Brain pericyte (primary cell): ENCODE results near the gene SHISAL2A.

Experiments
- DNase-seq: peaks from one replicate; pipeline ENCODE4 v3.0.0-alpha.2; 2012; ENCODE audit warnings: low read depth, low spot score

SHISAL2A gene

DNA sequence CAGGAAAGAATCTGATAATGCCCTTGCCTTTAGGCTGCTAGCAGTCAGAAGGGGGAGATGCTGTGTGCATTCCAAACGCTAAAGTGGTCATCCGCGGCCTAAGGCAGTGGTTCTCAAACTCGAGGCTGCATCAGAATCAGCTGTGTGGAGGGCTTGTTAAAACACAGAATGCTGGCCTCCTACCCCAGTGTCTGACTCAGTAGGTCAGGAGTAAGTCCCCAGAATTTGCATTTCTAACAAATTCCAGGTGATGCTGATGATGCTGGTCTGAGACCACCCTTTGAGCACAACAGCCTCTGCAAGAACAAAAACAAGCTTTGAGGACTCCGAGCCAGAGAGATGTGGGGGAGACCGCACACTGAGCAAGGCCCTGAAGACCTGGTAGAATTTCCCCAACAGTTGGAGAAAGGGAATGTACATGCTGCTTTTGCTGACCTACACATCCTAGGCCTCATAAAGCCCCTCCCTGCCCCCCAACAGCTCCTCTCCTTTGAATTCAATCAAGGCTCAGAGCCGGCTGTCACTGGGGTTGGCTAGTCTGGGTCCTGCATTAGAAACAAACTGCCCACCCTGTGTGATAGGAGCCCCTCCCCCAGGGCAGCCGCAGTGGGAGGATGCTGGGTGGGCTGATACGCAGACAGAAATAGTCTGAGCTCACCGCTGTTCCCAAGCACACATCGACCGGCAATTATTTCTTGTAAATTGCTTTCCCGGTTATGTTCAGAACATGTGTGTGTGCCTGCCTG is 27.1 kb downstream of the SHISAL2A start:
- no peak for DNase-seq

DNA sequence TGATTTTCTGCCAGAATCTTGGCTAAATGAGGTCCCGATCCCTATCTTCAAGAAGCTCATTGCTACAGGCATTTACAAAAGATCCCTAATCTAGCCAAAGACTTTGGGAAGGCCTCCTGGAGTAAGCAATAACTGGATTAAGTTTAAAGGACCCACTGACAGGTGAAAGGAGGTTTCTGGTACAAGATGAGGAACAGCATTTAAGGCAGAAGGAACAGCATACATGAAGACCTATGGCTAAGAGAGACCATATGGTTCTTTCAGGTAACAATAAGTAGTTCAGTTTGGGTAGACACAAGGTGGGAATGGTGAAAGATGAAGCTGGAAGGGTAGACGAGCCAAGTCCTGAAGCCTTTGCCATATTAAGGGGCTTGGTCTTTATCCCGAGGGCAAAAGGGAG is 27.8 kb downstream of the SHISAL2A start:
- DNase-seq = no peak

DNA sequence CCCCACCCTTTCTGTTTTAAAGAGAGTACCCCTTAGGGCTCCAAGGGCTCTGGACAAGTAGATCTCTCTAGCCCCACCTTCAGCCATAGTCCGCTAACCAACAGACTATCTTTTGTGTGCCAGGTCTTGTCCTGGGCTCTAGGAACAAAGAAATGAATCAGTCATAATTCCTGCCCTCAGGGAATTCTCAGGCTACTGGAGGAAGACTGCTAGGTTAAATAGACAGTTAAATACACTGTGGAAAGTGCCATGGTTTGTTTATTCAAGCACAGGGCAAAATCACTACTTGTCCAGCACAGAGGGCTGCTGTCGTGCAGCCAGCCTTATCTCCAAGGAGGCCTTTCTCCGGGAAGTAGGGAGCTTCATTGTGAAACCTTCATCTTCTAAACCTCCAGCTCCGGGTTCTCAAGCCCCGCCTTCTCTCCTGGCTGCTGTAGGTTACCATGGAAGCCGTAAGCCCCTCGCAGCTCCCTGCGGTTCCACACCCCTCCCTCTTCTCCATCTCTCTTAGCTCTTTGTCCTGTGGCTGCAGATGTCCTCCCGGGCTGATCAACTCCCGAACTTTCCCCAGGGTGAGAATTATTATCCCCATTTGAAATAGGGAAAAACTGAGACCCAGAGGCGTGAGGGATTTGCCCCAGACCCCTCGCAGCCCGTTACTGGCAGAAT is 29.8 kb downstream of the SHISAL2A start:
- no peak for DNase-seq

DNA sequence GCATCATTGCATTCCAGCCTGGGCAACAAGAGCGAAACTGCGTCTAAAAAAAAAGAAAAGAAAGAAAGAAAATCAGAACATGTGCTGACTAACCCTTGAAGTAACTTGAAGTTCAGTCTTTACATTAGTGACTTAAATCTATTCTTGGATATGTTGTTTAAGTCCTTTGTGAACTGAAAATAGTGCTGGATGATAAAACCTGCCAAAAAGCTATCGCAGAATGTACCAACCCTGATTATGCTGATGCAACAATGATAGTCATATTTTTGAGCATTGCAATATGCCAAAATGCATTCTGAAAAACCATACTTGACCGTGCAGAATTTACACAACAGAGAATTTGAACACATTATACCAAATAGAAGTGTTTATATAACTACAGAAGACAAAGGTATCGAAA is 30.7 kb downstream of the SHISAL2A start:
- DNase-seq = no peak

DNA sequence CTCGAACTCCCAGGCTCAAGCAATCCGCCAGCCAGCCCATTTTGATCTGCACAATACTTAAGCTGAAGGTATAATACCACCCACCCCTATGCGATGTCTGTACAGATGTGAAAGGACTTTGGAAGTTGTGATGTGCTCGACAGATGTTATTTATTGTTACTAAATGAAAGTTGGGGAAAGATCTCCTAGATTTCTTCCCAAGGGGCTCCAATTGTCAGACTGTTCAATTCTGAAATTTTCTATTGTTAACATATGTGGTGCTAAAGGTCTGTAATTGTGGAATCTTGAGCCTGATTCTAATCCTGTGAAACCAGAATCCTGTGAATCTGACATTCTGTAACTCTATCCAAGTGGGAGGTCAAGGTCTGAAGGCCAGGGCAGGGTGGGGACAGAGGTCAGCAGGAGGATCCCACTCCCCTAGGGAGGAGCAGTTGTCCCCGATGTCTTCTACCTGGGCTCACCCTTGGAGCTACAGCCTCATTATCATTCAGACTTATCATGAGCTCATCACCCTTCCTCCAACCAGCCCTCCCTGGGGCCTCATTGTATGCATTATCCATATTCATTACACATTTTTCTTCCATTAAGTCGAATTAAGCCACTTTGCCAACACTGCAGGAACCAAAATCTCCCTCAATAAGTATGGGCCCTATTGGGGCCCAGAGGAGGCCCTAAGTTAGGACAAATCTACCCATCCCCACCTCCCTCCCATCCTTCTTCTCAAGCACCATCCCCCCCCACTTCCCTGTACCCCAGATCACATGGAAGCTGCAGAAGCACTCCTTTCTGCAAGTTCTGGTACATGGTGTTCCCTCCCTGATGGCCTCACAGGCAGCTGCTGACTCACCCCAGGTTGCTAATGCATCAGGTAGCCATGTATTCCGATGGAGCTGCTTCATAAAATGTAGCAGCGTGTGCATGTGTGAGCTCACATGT is 32.3 kb downstream of the SHISAL2A start:
- DNase-seq = no peak

DNA sequence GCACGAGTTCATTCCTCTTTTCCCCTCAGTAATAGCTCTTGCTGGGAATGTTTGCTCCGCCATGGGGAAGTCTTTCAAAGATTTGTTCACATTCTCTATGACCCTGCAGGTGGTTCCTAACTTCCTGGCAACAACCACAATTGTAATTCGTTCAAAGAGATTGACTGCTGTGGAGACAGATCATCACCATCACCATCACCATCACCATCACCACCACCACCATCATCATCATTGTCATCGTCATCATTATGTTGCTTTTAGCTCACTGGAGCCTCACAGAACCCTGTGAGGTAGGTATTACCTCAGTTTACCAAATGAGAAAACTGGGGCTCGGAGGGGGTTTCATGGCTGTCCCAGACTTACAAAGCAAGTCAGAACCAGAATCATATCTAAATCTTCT is 34.3 kb downstream of the SHISAL2A start:
- DNase-seq = no peak

DNA sequence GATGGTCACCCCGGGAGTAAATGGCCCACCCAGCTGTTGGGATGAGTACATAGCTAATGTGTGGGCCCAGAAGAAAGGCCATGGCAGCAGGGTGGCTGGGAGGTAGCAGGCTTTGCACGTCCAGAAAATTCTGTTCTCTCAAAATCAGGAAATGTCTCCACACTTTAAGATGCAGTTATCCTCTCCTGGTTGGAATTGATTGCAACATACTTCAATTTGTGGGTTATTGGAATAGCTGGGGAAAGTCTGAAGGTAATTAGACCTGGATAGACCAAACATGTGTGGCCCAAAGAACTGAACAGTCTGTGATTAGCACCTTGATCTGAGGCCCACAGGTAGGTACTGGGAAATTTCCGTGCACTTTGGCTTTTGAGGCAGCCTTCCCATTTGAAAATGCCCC is 35.0 kb downstream of the SHISAL2A start:
- DNase-seq = no peak

DNA sequence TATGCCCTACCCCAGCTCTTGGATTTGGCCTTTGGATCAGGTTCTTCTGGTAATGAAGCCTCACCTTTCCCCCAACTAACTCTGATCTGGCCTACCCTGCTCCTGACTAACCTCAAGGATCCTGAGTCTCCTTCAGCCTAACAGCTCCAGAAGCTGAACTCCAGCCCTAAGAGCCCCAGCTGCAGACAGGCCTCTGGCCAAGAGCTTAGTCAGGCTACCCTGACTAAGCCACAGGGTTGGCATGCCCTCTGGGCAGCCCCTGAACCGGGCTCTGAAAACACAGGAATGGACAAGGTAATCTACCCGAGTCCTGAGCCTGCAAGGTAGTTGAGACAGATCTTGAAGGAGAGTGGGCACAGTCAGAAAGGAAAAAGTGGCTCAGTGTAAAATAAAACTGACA is 35.7 kb downstream of the SHISAL2A start:
- DNase-seq = no peak

DNA sequence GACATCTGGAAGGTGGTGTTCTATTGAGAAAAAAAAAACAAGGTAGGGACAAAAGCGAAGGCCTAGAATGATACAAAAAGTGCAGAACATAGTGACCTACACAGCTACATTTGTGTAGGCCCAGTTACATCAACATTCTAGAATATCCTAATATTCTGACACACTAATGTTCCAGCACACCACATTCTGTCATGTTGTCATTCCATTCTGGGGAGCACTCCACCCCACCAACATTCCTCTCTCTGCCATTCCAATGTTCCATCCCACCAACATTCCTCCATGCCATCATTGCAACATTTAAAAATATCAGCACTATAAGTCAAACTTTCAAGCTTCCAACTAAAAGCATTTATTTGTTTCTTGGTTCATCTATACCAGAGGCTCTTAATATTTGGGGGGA is 36.7 kb downstream of the SHISAL2A start:
- DNase-seq = no peak

DNA sequence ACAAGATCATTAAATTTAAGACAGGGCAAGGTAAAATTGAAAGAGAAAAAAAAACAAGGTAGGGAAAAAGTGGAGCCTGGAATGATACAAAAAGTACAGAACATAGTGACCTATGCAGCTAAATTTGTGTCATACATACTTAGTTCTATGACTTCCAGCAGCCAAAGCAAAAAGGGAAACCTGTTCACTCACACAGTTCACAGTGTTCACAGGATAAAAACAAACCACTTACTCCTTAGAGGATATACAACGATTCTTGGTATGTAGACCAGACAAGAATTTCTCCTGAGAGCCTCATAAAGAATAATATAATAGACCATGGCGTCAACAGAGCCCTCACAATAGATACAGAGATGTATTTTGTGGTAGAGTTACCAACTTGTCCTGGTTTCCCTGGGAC is 37.6 kb downstream of the SHISAL2A start:
- DNase-seq = no peak

DNA sequence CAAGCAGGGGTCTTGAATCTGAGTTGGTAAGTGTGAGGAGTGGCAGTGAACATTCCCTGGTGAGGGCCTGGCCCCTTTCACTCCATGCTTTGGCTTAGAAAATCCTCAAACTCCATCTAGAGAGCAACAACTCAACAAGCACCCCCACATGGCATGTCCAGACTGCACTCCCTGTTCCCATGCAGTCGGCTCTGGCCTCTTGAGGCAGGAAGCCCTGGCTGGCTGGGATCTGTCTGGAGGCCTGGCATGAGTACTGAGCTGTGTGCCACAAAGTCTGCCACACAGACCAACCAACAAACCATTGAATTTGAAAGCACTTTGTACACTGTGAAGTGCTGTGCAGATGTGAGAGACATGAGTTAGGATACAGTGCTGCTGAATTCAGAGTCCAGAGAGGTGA is 40.0 kb downstream of the SHISAL2A start:
- DNase-seq = no peak

DNA sequence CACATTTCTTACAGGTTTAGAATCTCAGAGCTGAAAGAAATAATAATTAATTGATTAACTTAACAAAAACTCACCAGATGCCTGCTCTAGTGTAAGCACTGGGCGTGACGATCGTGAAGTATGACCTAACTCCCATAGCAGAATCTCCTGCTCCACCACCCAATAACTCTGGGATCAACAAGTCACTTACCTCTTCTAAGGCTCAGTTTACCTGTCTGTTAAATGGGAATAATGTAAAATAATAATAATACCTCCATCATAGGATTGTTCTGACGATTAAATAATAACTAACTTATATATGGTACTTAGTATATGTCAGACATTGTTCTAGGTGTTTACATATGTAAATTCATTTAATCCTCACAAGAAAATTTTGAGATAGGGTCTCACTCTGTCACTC is 40.5 kb downstream of the SHISAL2A start:
- no peak for DNase-seq

DNA sequence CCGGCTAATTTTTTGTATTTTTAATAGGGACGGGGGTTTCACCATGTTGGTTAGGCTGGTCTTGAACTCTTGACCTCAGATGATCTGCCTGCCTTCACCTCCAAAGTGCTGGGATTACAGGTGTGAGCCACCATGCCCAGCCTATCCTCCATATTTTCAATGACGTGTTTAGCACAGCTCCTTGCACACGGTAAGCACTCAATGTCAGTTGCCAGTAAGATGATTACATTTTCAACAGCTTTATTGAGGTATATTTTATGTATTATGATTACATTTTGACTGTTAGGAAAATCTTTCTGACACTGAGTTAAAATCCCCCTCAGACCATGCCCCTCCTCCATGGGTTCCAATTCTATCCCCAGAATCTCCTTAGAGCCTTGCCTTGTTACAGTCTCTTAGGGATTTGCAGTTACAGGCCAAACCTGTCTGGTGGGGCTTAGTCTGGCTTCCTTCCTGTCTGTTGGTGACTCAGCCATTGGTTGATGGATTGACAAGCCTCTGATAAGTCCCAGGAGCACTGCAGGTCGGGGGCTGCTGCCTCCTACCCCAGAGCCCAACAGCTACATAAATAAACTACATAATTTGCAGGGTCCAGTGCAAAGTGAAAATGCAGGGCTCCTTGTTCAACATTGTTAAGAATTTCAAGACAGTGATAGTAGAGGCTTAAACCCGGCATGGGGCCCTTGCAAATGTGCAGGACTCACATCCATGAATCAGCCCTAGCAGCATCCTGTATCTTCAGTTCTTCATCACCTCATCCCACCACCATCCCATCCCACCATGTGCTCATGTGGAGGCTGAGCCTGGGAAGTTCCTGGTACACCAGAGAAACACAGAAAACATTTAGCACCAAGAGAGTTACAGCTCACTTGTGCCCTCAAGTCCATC is 41.8 kb downstream of the SHISAL2A start:
- DNase-seq = no peak

DNA sequence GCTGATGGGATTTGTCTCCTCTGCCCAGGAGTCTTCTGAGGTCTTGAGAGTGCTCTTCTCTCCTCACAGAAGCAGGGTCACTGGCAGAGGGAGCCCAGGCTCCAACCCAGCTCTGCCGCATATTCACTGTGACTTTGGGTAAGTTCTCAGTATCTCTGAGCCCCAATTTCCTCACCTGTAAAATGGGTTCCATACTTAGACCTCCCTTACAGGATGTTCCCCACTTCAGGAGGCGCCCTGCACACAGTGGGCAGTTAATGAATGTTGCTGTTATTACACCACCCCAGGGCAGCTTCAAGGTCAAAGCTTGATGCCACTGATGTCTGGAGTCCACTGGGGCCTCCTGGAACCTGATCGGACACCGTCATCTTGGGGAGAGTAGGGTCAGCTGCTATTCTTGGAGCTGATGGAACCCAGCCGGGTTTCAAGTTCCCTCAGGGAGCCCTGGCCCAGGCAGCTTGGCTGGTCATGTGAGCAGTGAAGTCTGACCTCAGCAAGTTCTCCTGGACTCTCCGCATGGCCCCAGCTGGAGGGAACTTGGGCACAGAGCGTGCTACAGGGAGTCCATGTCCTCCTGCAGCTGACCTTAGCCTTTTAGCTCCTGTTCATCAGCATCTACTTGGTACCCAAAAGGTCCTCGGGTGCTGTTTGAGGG is 43.4 kb downstream of the SHISAL2A start:
- DNase-seq = no peak

DNA sequence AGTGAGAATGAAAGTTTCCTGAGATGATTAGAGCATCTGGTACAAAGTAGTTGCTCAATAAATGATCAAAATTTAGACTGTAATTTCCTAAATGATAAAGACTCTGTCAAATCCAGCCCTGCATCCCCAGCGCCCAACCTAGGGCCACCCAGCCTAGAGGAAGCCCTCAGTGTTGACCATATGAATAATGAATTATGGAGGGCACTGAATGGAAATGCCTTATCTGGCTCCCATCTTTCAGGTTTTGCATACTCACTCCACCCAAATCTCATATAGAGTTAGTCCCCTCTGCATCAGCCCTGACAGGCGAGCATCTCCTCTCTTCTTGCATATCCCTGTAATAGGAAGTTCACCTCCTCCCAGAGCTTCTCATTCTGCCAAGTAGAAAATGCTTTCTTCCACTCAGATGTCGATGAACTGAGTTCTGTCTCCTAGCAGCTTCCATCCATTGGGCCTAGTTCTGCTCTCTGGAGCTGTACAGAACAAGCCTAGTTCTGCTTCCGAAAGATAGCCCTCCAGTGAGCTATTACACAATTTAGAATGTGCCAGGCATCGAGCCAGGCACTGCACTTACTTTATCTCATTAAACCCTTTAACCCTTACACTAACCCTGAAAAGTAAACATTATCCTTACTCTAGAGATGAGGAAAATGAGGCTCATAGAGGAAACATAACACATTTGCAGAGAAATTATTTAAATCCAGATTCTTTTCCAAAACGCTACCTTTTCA is 44.3 kb downstream of the SHISAL2A start:
- no peak for DNase-seq

DNA sequence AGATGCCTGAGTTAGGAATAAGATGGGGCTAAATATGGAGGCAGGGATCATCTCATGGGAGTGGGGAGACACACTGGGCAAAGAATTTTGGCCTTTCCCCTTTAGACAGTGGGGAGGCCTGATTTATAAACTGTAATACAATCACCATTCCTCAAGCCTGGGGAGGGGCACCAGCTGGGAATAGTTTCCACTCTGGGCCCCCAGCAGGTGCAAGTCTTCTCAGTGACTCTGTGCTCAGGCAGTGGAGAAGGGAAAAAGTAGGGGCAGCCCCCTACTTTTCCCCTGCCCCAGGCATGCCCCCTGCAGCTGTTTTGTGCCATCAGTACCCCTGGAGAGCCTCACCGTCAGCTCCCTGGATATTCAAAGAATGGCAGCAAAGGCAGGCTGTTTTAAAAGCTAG is 46.1 kb downstream of the SHISAL2A start:
- DNase-seq = no peak

DNA sequence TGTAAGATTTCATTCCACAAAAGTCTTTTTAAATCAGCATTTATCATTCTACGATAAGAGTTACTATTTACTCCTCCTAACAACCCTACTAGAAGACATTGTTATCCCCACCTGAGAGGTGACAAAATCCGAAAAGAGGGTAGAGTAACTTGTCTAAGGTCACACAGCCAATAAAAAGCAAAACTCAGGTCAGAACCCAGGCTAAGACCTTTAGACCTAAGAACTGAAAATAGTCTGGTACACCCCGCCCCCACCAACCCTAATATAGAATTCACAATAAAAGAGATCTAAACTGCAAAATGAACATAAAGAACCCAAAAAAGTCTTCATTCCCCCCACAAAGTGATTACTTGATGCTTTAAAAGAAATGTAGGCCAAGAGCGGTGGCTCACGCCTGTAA is 46.5 kb downstream of the SHISAL2A start:
- no peak for DNase-seq

DNA sequence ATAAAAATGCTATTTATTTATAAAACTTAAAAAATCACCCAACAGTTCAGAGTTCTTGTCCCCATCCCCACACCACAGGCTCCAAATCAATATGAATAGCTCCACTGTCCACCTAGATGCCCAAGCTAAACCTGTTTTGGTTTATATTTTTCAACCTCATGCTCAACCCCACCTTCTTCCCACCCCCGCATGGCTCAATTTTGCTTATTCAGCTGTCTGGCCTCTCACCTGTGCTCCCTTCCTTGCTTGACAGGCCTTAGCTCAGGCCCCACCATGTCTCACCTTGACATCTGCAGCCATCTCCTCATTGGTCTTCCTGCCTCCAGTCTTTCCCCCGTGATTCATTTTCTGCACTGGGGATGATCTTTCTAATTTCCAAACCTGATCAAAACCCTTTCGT is 47.4 kb downstream of the SHISAL2A start:
- no peak for DNase-seq

DNA sequence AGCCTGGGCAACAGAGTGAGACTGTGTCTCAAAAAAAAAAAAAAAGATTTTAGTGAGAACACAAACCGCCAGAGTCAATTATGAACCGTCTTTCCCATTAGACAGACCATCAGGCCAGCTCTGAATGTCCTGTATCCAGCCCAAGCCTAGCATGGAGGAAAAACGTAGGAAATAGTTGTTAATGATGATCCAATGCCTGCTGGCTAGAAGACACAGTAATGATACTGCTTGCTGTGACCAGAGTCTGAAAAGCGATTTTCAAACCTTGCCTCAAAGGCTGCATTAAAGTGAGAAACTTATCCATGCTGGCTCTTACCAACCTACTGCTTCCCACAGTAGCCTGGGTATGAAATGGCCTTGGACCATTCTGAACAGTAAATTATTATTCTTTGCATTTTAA is 48.2 kb downstream of the SHISAL2A start:
- no peak for DNase-seq

DNA sequence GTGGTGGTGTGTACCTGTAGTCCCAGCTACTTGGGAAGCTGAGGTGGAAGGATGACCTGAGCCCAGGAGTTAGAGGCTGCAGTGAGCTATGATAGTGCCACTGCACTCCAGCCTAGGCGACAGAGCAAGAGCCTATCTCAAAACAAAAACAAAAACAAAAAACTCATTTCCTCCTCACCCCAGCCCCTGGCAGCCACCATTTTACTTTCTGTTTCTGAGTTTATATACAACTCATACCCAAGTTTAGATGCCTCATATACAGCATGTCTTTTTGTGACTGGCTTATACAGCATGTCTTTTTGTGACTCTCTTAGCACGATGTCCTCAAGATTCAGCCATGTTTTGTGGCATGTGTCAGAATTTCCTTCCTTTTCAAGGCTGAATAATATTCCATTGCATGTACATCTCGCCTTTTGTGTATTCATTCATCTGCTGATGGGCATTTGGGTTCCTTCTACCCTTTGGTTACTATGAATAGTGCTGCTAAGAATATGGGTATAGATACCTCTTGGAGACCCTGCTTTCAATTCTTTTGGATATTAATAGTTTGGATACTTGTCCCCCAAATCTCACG is 50.5 kb downstream of the SHISAL2A start:
- no peak for DNase-seq
